Esophagus (tissue), 2 donors: ENCODE data around the gene ZNF804A. TPM values are rescaled to one million over a fixed set of nuclear protein-coding genes. Genes with fewer than 3 reads are reported as not detected.

ENCODE experiments used
- H3K27ac ChIP-seq, 2 donors: one replicate each; pipeline ENCODE4 v1.5.1; 2013; ENCODE audit warnings: low read depth in 2 of 2, mild to moderate bottlenecking in 2 of 2, inconsistent platforms in 1 of 2, low read length in 1 of 2, moderate library complexity in 1 of 2
- H3K27me3 ChIP-seq, 2 donors: one replicate each; pipeline ENCODE4 v1.6.1; 2013; ENCODE audit warnings: low read length in 2 of 2, control low read depth in 1 of 2, mild to moderate bottlenecking in 1 of 2; ENCODE audit not compliant: insufficient read depth in 2 of 2, control insufficient read depth in 1 of 2
- H3K36me3 ChIP-seq, 2 donors: one replicate each; pipeline ENCODE4 v1.6.1; 2013; ENCODE audit warnings: low read length in 1 of 2; ENCODE audit not compliant: control insufficient read depth in 2 of 2, insufficient read depth in 2 of 2
- H3K4me1 ChIP-seq, 2 donors: one replicate each; pipeline ENCODE4 v1.6.1; 2013; ENCODE audit warnings: low read length in 1 of 2; ENCODE audit not compliant: control insufficient read depth in 2 of 2, insufficient read depth in 2 of 2
- H3K4me3 ChIP-seq, 2 donors: one replicate each; pipeline ENCODE4 v1.5.1; 2013; ENCODE audit warnings: low read length in 2 of 2, mild to moderate bottlenecking in 2 of 2, low read depth in 1 of 2, moderate library complexity in 1 of 2
- H3K9me3 ChIP-seq, 2 donors: one replicate each; pipeline ENCODE4 v1.6.1; 2013; ENCODE audit warnings: mild to moderate bottlenecking in 2 of 2, low read depth in 1 of 2, low read length in 1 of 2, moderate library complexity in 1 of 2; ENCODE audit not compliant: control insufficient read depth in 2 of 2, insufficient read depth in 1 of 2
- WGBS, 2 donors: extraction: QIAGEN DNeasy Blood & Tissue Kit; methylation state at CpG; one replicate each; pipeline ENCODE4 v1.1.7; 2013; 5-methylcytosine and 5-hydroxymethylcytosine counted together
- polyA plus RNA-seq, 2 donors: library from polyadenylated mRNA; stranded (reverse); fragments of 200-250 nt; gene quantifications; one replicate each; pipeline ENCODE4 v1.2.3, GENCODE V29; 2013
- donor health status: healthy with polysubstance abuse.
- donor health status: Bipolar disorder and iron deficiency.

The ZNF804A gene
- polyA plus RNA-seq, 2 donors: 0.01 TPM; not detected in 1

DNA sequence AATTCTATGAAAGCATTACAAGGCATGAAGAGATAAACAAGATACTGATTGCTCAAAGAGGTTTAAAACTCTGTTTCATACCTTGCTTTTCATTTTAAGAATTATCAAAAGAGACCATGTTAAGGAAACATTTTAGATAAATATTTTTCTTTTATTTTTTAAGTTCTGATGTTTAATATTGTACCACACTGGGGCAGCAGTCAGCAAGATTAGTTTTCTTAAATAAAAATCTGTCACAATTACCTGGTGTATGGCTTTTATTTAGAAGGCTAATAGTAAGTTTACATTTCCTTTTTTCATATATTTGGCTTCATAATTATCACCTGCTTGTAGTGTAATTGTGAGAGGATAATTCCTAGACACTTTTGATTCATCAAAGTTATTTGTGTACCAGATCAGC, 46.4 kb downstream of the ZNF804A start:
- H3K4me1 ChIP-seq: no peaks in the 10 kb centered on the region
- no peak overlapping the region for H3K27ac ChIP-seq
- no peaks in the 10 kb centered on the region for H3K27me3 ChIP-seq
- no peaks in the 10 kb centered on the region for H3K36me3 ChIP-seq
- H3K4me3 ChIP-seq: no peak overlapping the region
- peaks cover 0 to 4% of the 10 kb centered on the region in 2 donors for H3K9me3 ChIP-seq

DNA sequence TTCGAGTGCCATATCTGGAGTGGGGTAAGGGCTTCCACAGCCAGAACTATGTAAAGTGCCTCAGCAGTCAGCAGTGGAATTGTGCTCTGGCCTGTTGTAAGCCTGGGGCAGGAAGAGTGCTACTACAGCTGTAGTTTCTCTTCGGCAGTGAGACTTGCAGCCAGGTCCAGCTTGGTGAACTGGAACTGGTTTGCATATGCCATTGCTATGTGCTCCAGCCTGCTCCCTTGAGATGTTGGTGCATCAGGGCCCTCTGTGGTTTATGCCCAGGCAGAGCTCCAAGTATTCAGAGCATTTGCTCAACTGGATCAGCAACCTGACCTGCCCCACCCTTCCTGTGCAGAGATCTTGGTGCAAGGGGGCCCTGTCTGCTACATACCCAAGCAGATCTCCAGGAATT, 47.8 kb downstream of the ZNF804A start:
- WGBS, 2 donors: 55 to 62% methylated on average over 2 of the region's 2 CpGs
- no peak overlapping the region for H3K27ac ChIP-seq

DNA sequence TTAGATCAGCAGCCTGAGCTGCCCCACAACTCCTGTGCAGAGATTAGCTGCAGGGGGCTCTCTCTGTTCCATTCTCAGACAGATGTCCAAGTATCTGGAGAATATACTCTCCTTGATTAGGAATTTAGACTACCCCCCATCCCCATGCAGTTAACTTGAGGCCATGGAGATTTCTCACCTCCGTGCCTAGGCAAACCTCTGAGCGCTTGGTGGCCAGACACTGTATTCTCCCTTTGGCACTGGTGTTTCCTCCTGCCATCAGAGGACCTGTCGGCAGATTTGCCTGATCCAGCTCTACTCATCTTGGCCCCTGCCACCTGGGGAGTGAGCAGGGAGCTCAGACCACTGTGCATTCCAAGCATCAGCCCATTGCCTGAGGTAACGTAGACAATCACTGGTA, 48.3 kb downstream of the ZNF804A start:
- no peaks in the 10 kb centered on the region for H3K36me3 ChIP-seq
- H3K27ac ChIP-seq: no peak overlapping the region
- H3K4me3 ChIP-seq: no peak overlapping the region
- H3K9me3 ChIP-seq: peaks cover 0 to 4% of the 10 kb centered on the region in 2 donors
- 88 to 97% methylated on average over 4 of the region's 4 CpGs for WGBS, 2 donors
- no peaks in the 10 kb centered on the region for H3K4me1 ChIP-seq
- H3K27me3 ChIP-seq: no peaks in the 10 kb centered on the region

More for the DNA sequence above, 47.8 kb downstream of the ZNF804A start:
- H3K27me3 ChIP-seq: no peaks in the 10 kb centered on the region
- no peaks in the 10 kb centered on the region for H3K36me3 ChIP-seq
- H3K9me3 ChIP-seq: peaks cover 0 to 4% of the 10 kb centered on the region in 2 donors
- no peaks in the 10 kb centered on the region for H3K4me1 ChIP-seq
- H3K4me3 ChIP-seq: no peak overlapping the region

DNA sequence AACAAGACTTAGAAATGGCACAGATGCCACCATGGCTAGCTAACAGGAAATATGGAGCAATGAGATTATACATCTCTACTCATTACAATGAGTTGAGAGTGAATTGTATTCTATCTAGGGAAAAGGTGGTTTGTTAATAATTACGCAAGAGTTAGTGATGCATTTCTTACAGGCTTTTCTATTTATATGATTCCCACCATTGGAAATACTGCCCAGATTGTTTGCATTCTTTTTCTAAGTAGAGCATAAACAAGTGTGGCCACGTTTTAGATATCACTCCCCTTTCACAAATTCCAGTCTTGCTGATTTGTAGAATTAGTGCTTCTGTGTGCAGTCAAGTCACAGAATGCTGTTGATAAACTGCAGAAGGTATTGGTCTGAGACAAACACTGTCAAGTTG, 56.6 kb downstream of the ZNF804A start:
- Histone ChIP-seq H3K9me3 (no peaks in the 10 kb centered on the region), H3K4me3 (no peak overlapping the region), H3K36me3 (no peaks in the 10 kb centered on the region), H3K27ac (no peak overlapping the region), H3K27me3 (no peaks in the 10 kb centered on the region), H3K4me1 (no peaks in the 10 kb centered on the region)
- 48 to 49% methylated on average over 2 of the region's 2 CpGs for WGBS, 2 donors

DNA sequence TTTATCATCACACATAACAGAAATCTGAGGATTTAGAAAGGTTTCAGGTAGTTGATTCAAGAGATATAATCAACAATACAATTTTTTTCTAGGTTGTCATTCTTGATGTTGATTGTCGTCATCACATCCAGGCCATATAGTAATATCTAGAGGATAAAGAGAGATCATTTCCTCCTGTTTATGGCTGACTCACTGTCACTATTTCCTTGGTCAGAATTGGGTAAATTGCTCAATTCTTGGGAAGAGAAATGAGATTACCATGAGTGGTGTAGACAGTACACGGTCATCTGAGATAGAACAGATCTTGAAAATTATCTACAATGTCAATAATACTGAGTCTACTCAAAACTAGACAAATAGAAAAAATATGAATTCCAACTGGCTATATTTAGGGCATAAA, 78.8 kb downstream of the ZNF804A start:
- Histone ChIP-seq H3K27ac (no peak overlapping the region), H3K4me1 (no peaks in the 10 kb centered on the region), H3K9me3 (peaks cover 4 to 12% of the 10 kb centered on the region in 2 donors), H3K4me3 (no peak overlapping the region), H3K36me3 (no peaks in the 10 kb centered on the region), H3K27me3 (no peaks in the 10 kb centered on the region)
- WGBS, 2 donors: 75 to 82% methylated on average over 2 of the region's 2 CpGs

DNA sequence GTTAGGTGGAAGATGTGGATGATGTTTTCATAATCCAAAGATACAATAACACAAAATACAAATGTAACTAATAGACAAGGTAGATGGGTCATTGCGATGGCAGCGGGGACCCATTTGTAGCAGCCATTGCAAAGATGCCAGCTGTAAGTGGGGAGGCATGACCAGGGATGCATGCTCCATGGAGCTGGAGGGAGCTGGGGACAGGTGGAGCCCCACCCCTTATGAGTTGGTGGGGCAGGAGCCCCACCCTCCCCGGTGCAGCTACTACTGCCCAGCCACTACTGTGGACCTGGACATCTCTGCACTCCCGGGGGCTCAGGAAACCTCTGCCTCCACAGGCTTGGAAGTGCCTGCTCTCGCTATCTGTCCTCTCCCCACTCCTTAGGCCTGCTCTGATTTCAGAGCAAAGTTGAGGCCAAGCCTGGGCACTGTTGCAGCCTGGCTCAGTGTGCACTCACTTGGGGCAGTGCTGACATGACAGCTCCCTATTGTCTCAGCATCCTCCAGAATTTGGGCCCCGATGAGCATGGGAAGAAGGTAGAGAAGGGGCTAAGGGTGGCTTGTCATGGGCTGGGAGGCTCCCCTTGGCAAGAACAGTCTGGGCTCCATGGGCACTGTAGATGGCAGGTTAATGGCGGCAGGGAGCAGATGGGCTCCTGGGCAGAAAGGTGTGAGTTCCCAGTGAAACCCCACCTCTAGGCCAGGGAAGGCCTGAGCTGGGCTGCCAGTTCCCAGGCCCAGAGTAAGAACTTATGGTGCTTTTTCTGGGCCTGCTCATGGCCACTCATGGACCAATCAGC, 81.1 kb downstream of the ZNF804A start:
- 91 to 94% methylated on average over 7 of the region's 7 CpGs for WGBS, 2 donors
- H3K4me1 ChIP-seq: no peaks in the 10 kb centered on the region
- no peaks in the 10 kb centered on the region for H3K36me3 ChIP-seq
- H3K9me3 ChIP-seq: peaks cover 4 to 12% of the 10 kb centered on the region in 2 donors
- no peak overlapping the region for H3K4me3 ChIP-seq
- H3K27ac ChIP-seq: no peak overlapping the region
- H3K27me3 ChIP-seq: no peaks in the 10 kb centered on the region

DNA sequence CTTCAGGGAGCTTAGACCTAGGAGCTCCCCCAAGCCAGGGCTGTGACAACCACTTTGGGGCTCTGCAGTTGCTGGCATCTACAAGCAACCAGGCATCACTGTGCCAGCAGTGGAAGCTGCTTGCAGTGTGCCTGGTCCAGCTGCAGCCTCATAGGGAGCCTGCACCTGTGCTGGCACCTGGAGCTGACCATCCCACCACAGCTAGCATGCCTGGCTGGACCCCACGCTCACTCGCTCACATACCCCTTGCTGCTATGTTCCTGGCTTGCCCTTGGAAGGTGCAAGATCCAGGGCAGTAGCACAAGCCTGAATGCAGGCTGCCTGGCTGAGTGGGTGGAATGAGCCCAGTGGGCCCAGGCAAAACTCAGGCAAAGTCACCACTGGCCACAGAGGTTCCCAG, 82.5 kb downstream of the ZNF804A start:
- WGBS, 2 donors: 92 to 96% methylated on average over 2 of the region's 2 CpGs

DNA sequence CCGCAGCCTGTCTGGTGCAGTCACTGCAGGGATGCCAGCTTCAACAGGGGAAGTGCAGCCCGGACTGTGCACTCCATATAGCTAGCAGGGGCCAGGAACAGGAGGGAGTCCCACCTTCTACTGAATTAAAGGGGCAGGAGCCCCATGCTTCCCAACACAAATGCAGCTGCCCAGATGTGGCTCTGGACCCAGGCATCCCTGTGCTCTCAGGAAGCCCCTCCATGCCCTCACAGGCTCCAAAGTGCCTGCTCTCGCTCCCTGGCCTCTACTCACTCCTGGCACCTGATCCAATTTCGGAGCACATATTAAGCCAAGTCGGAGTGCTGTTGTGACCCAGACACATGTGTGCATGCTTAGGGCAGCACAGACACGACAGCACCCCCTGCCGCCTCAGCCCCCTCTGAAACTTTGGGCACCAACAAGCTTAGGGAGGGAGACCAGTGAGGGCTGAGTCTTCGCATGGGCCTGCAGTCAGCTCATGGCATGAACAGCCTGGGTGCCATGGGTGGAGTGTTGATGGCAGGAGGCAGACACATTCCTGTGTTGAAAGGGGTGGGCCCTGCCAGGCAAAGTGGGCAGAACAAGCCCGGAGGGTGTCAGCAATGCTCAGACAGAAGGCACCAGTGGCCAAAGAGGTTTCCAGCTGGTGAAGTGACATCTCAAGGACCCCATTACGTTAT, 83.5 kb downstream of the ZNF804A start:
- Histone ChIP-seq H3K4me1 (no peaks in the 10 kb centered on the region), H3K4me3 (no peak overlapping the region), H3K27me3 (no peaks in the 10 kb centered on the region), H3K27ac (no peak overlapping the region), H3K9me3 (peaks cover 9 to 15% of the 10 kb centered on the region in 2 donors), H3K36me3 (no peaks in the 10 kb centered on the region)
- 83% methylated on average over 10 of the region's 10 CpGs for WGBS, 2 donors

More for the DNA sequence above, 82.5 kb downstream of the ZNF804A start:
- Histone ChIP-seq H3K36me3 (no peaks in the 10 kb centered on the region), H3K27me3 (no peaks in the 10 kb centered on the region), H3K4me3 (no peak overlapping the region), H3K4me1 (no peaks in the 10 kb centered on the region), H3K27ac (no peak overlapping the region), H3K9me3 (peaks cover 9 to 13% of the 10 kb centered on the region in 2 donors)

DNA sequence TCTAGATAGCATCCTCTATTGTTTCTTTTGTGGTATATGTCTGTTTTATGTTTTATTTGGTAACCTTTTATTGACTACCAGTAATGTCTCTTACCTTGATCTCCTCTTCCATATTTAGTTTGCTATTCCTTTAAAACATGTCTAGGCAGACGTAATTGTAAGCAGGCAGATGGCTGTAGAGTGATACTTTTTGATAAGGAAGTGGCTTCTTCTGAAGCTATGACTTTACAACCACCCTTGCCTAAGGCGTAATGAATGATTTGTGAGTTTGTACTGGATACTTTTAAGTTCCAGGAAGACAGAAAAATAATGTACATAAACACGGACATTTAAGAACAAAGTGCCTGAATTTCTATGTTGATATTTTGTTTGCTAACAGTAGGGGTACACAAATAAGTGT, 85.6 kb downstream of the ZNF804A start:
- Histone ChIP-seq H3K36me3 (no peaks in the 10 kb centered on the region), H3K4me3 (no peak overlapping the region), H3K27me3 (no peaks in the 10 kb centered on the region), H3K9me3 (peaks cover 9 to 15% of the 10 kb centered on the region in 2 donors), H3K27ac (no peak overlapping the region), H3K4me1 (no peaks in the 10 kb centered on the region)
- WGBS, 2 donors: 44 to 64% methylated on average over 3 of the region's 3 CpGs
